HL-60 (cell line): ENCODE measurements around the gene ABLIM1.

Experiments
- DNase-seq, 2 experiments: peaks; one replicate each; pipeline ENCODE4 v3.0.0-alpha.2; 2010 to 2020; ENCODE audit warnings: low read depth in 1 of 2, low spot score in 1 of 2
- H3K27ac ChIP-seq: fragments of 250-450 bp; sonication (Bioruptor Pico); replicated peaks from 2 replicates; pipeline ENCODE4 v1.5.1; 2020; ENCODE audit warnings: mild to moderate bottlenecking, moderate library complexity
- H3K27me3 ChIP-seq: fragments of 250-450 bp; sonication (Bioruptor Pico); 2 replicates; pipeline ENCODE4 v1.5.1; 2021; ENCODE audit warnings: mild to moderate bottlenecking, moderate library complexity; ENCODE audit not compliant: insufficient read depth, poor library complexity, severe bottlenecking
- H3K4me3 ChIP-seq: replicated peaks from 2 replicates; pipeline ENCODE4 v1.5.1; 2011; ENCODE audit warnings: mild to moderate bottlenecking, control low read depth, low read length; ENCODE audit not compliant: insufficient read depth
- CTCF ChIP-seq: IDR thresholded peaks from one replicate; pipeline ENCODE4 v1.5.1; 2011; ENCODE audit warnings: low read length, control low read depth, inconsistent platforms; ENCODE audit not compliant: insufficient read depth
- GABPA ChIP-seq: IDR thresholded peaks from 2 replicates; pipeline ENCODE4 v1.6.1; 2012; ENCODE audit warnings: low read depth
- POLR2AphosphoS5 ChIP-seq: IDR thresholded peaks from 2 replicates; pipeline ENCODE4 v1.6.1; 2012; ENCODE audit warnings: low read depth
- SPI1 ChIP-seq: IDR thresholded peaks from 2 replicates; pipeline ENCODE4 v1.6.1; 2012; ENCODE audit warnings: low read depth, mild to moderate bottlenecking, borderline replicate concordance
- TF ChIP-seq, protein P1 (sequence below): IDR thresholded peaks from 2 replicates; pipeline ENCODE4 v1.6.1; 2012; ENCODE audit warnings: low read depth; ENCODE audit not compliant: insufficient replicate concordance

ABLIM1 gene

GRCh38 chr10:114688786-114689185 is 30.7 kb upstream of the ABLIM1 start:
- no peaks in the 10 kb centered on the region for H3K27me3 ChIP-seq
- no peak for DNase-seq
- H3K27ac ChIP-seq = no peak overlapping the region
- no peak overlapping the region for H3K4me3 ChIP-seq
- no peak for TF ChIP-seq GABPA
- TF ChIP-seq CTCF = no peak
- TF ChIP-seq SPI1 = no peak

DNA sequence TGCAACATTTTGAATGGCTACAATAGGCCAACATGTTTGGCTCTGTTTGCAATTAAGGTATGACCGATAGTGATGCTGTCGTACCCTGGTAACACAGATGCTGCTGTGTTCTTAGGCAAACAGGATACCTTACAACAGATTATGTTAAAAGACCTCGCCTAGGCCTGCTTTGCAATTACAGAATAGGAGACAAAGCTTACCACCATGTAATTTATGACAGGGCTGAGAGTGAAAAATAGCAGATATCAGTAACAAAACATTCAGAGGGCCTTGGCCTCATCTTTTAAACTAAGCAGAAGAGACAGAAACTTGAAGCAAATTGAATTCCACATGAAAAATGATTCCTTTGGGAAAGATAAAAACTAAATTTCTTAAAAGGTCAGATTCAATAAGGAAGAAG is 29.4 kb upstream of the ABLIM1 start:
- Histone ChIP-seq H3K27ac (no peak overlapping the region), H3K4me3 (no peak overlapping the region), H3K27me3 (no peaks in the 10 kb centered on the region)
- TF ChIP-seq CTCF (no peak), POLR2AphosphoS5 (no peak), GABPA (no peak), SPI1 (no peak)
- TF ChIP-seq, protein P1, sequence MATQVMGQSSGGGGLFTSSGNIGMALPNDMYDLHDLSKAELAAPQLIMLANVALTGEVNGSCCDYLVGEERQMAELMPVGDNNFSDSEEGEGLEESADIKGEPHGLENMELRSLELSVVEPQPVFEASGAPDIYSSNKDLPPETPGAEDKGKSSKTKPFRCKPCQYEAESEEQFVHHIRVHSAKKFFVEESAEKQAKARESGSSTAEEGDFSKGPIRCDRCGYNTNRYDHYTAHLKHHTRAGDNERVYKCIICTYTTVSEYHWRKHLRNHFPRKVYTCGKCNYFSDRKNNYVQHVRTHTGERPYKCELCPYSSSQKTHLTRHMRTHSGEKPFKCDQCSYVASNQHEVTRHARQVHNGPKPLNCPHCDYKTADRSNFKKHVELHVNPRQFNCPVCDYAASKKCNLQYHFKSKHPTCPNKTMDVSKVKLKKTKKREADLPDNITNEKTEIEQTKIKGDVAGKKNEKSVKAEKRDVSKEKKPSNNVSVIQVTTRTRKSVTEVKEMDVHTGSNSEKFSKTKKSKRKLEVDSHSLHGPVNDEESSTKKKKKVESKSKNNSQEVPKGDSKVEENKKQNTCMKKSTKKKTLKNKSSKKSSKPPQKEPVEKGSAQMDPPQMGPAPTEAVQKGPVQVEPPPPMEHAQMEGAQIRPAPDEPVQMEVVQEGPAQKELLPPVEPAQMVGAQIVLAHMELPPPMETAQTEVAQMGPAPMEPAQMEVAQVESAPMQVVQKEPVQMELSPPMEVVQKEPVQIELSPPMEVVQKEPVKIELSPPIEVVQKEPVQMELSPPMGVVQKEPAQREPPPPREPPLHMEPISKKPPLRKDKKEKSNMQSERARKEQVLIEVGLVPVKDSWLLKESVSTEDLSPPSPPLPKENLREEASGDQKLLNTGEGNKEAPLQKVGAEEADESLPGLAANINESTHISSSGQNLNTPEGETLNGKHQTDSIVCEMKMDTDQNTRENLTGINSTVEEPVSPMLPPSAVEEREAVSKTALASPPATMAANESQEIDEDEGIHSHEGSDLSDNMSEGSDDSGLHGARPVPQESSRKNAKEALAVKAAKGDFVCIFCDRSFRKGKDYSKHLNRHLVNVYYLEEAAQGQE = no peak
- no peak for DNase-seq

GRCh38 chr10:114686013-114686412 is 27.9 kb upstream of the ABLIM1 start:
- DNase-seq = no peak
- TF ChIP-seq POLR2AphosphoS5 (no peak), SPI1 (no peak)
- TF ChIP-seq, protein P1 = no peak
- no peak overlapping the region for H3K27ac ChIP-seq

GRCh38 chr10:114685456-114685855 is 27.4 kb upstream of the ABLIM1 start:
- Histone ChIP-seq H3K27me3 (no peaks in the 10 kb centered on the region), H3K4me3 (no peak overlapping the region), H3K27ac (no peak overlapping the region)
- no peak for DNase-seq
- TF ChIP-seq GABPA = no peak
- TF ChIP-seq CTCF = no peak
- no peak for TF ChIP-seq POLR2AphosphoS5
- TF ChIP-seq, protein P1 = no peak
- TF ChIP-seq SPI1 = no peak

More at GRCh38 chr10:114686013-114686412, 27.9 kb upstream of the ABLIM1 start:
- no peak overlapping the region for H3K4me3 ChIP-seq
- no peaks in the 10 kb centered on the region for H3K27me3 ChIP-seq
